SK-N-SH (cell line): Measurements from ENCODE around the gene SNX3. TPM values are rescaled to one million over a fixed set of nuclear protein-coding genes. Genes with fewer than 3 reads are reported as not detected.

Experiments
- CTCF ChIA-PET: fragments of 300-600, 350-600 bp; formaldehyde crosslinking; extraction: SDS; loops from one replicate; lab custom pipeline; 2021; lab: Yijun Ruan, JAX
- POLR2A ChIA-PET: fragments of 350-600 bp; sonication (Branson Sonifier 250); formaldehyde crosslinking; extraction: SDS; loops from one replicate; lab custom pipeline; 2020; ENCODE audit warnings: antibody characterized with exemption, inconsistent platforms; lab: Yijun Ruan, JAX
- DNase-seq: peaks from one replicate; pipeline ENCODE4 v3.0.0; 2012
- H2AFZ ChIP-seq: fragments of 200-600 bp; sonication (generic); 2 replicates; pipeline ENCODE4 v1.8.1; 2016; ENCODE audit warnings: antibody characterized with exemption, mild to moderate bottlenecking, low read depth
- H3F3A ChIP-seq: fragments of 200-600 bp; sonication (generic); replicated peaks from 2 replicates; pipeline ENCODE3; 2016; ENCODE audit warnings: antibody characterized with exemption, mild to moderate bottlenecking; ENCODE audit not compliant: insufficient read depth
- H3K27ac ChIP-seq, 2 experiments: fragments of 200-500 bp in 1 of 2; fragments of 200-600 bp in 1 of 2; sonication (Bioruptor generic) in 1 of 2; sonication (generic), shearing (Covaris generic) in 1 of 2; 2 replicates each; pipeline versions ENCODE4 v1.5.1 to v1.6.1; 2014 to 2016; ENCODE audit warnings: low read depth in 2 of 2, inconsistent platforms in 1 of 2, low read length in 1 of 2, mild to moderate bottlenecking in 1 of 2, mixed read lengths in 1 of 2
- H3K27me3 ChIP-seq: fragments of 200-600 bp; sonication (generic), shearing (Covaris generic); 2 replicates; pipeline ENCODE4 v1.6.1; 2016; ENCODE audit warnings: mixed run types; ENCODE audit not compliant: insufficient read depth
- H3K36me3 ChIP-seq, 2 experiments: fragments of 200-500 bp in 1 of 2; fragments of 200-600 bp in 1 of 2; sonication (Bioruptor generic) in 1 of 2; sonication (generic) in 1 of 2; replicated peaks in 1 of 2; 2 replicates each; pipeline versions ENCODE3 to v1.5.1; 2014 to 2016; ENCODE audit warnings: low read length in 1 of 2, mild to moderate bottlenecking in 1 of 2; ENCODE audit not compliant: insufficient read depth in 2 of 2, control insufficient read depth in 1 of 2
- H3K4me1 ChIP-seq, 2 experiments: fragments of 200-500 bp in 1 of 2; fragments of 200-600 bp in 1 of 2; sonication (Bioruptor generic) in 1 of 2; sonication (generic), shearing (Covaris generic) in 1 of 2; 2 replicates each; pipeline versions ENCODE4 v1.5.1 to v1.6.1; 2014 to 2016; ENCODE audit warnings: low read depth in 1 of 2, low read length in 1 of 2, mixed run types in 1 of 2; ENCODE audit not compliant: insufficient read depth in 2 of 2, control insufficient read depth in 1 of 2
- H3K4me2 ChIP-seq: fragments of 200-600 bp; sonication (generic), shearing (Covaris generic); 2 replicates; pipeline ENCODE4 v1.6.1; 2017; ENCODE audit warnings: mixed run types
- H3K4me3 ChIP-seq, 2 experiments: fragments of 200-500 bp in 1 of 2; fragments of 200-600 bp in 1 of 2; sonication (Bioruptor generic) in 1 of 2; sonication (generic), shearing (Covaris generic) in 1 of 2; 2 replicates each; pipeline versions ENCODE4 v1.5.1 to v1.8.1; 2014 to 2016; ENCODE audit warnings: low read depth in 2 of 2, inconsistent platforms in 1 of 2, low read length in 1 of 2, mild to moderate bottlenecking in 1 of 2, mixed read lengths in 1 of 2, moderate library complexity in 1 of 2
- H3K79me2 ChIP-seq: fragments of 200-600 bp; sonication (generic); 2 replicates; pipeline ENCODE4 v1.8.1; 2017; ENCODE audit warnings: mild to moderate bottlenecking; ENCODE audit not compliant: insufficient read depth
- H3K9ac ChIP-seq: fragments of 200-600 bp; sonication (generic); 2 replicates; pipeline ENCODE4 v1.6.1; 2017; ENCODE audit warnings: mixed run types
- H3K9me2 ChIP-seq: fragments of 200-600 bp; sonication (generic); 2 replicates; pipeline ENCODE4 v1.6.1; 2017; ENCODE audit warnings: mixed run types
- H3K9me3 ChIP-seq: fragments of 200-600 bp; sonication (generic); 2 replicates; pipeline ENCODE4 v1.6.1; 2017; ENCODE audit warnings: mixed run types, mild to moderate bottlenecking, moderate library complexity
- H4K20me1 ChIP-seq: fragments of 200-600 bp; sonication (generic); 2 replicates; pipeline ENCODE4 v1.6.1; 2017; ENCODE audit warnings: mild to moderate bottlenecking, mixed run types; ENCODE audit not compliant: insufficient read depth
- CHD2 ChIP-seq: fragments of 150-350 bp; IDR thresholded peaks from 2 replicates; pipeline ENCODE4 v1.6.1; 2018; ENCODE audit warnings: low read length; ENCODE audit not compliant: partially characterized antibody
- ELF1 ChIP-seq: IDR thresholded peaks from 2 replicates; pipeline ENCODE4 v1.4.0; 2012
- EP300 ChIP-seq, 2 experiments: IDR thresholded peaks; 2 replicates each; pipeline versions ENCODE4 v1.4.0 to v1.6.1; 2012; ENCODE audit warnings: borderline replicate concordance in 1 of 2, low read depth in 1 of 2, low read length in 1 of 2
- FOXJ3 ChIP-seq: sonication (generic); formaldehyde crosslinking; IDR thresholded peaks from 2 replicates; pipeline ENCODE4 v1.5.1; 2020; ENCODE audit warnings: mild to moderate bottlenecking, missing genetic modification reagents
- FOXM1 ChIP-seq: IDR thresholded peaks from 2 replicates; pipeline ENCODE4 v1.4.0; 2012; ENCODE audit warnings: low read depth, mild to moderate bottlenecking
- GABPA ChIP-seq: IDR thresholded peaks from 2 replicates; pipeline ENCODE4 v1.4.0; 2012; ENCODE audit warnings: low read depth, mild to moderate bottlenecking
- GATA2 ChIP-seq: sonication (generic); formaldehyde crosslinking; IDR thresholded peaks from 2 replicates; pipeline ENCODE4 v1.5.0; 2020; ENCODE audit warnings: mild to moderate bottlenecking, missing genetic modification reagents
- MXI1 ChIP-seq: IDR thresholded peaks from 2 replicates; pipeline ENCODE4 v1.6.1; 2012; ENCODE audit warnings: mild to moderate bottlenecking, low read depth, low read length, improper control_type of control experiment
- NFIC ChIP-seq: IDR thresholded peaks from 2 replicates; pipeline ENCODE4 v1.4.0; 2012; ENCODE audit warnings: borderline replicate concordance
- NRF1 ChIP-seq: IDR thresholded peaks from 2 replicates; pipeline ENCODE4 v1.6.1; 2012; ENCODE audit warnings: low read depth, mild to moderate bottlenecking, low read length
- POLR2AphosphoS5 ChIP-seq: IDR thresholded peaks from 2 replicates; pipeline ENCODE4 v1.6.1; 2012; ENCODE audit warnings: low read depth, low read length
- RFX5 ChIP-seq: IDR thresholded peaks from 2 replicates; pipeline ENCODE4 v1.6.1; 2012; ENCODE audit warnings: mild to moderate bottlenecking, improper control_type of control experiment, low read length
- SIN3A ChIP-seq: IDR thresholded peaks from 2 replicates; pipeline ENCODE4 v1.6.1; 2012; ENCODE audit warnings: low read depth, mild to moderate bottlenecking, low read length, moderate library complexity, borderline replicate concordance
- TAF1 ChIP-seq: IDR thresholded peaks from 2 replicates; pipeline ENCODE4 v1.6.1; 2012; ENCODE audit warnings: low read depth, mild to moderate bottlenecking, low read length, moderate library complexity, borderline replicate concordance
- TEAD4 ChIP-seq: IDR thresholded peaks from 2 replicates; pipeline ENCODE4 v1.4.0; 2012; ENCODE audit warnings: mild to moderate bottlenecking, borderline replicate concordance; ENCODE audit not compliant: insufficient read depth
- YY1 ChIP-seq: IDR thresholded peaks from 2 replicates; pipeline ENCODE4 v1.4.0; 2012; ENCODE audit warnings: low read depth, mild to moderate bottlenecking
- WGBS: methylation state at CpG from one replicate; pipeline ENCODE4 v1.1.6; 2017; ENCODE audit warnings: low lambda C conversion rate; 5-methylcytosine and 5-hydroxymethylcytosine counted together
- polyA plus RNA-seq, 3 experiments: library from polyadenylated mRNA; depleted of rRNA; stranded (reverse); fragments of >200 nt; gene quantifications; 2 replicates each; pipeline ENCODE4 v1.2.3, GENCODE V29; 2012
- TF ChIP-seq, protein P1 (sequence below): IDR thresholded peaks from 2 replicates; pipeline ENCODE4 v1.4.0; 2012; ENCODE audit warnings: low read depth, borderline replicate concordance
- TF ChIP-seq, protein P2 (sequence below): IDR thresholded peaks from 2 replicates; pipeline ENCODE4 v1.4.0; 2012; ENCODE audit warnings: low read depth
- TF ChIP-seq, protein P3 (sequence below): fragments of 150-350 bp; IDR thresholded peaks from 2 replicates; pipeline ENCODE4 v1.6.1; 2017; ENCODE audit warnings: antibody characterized with exemption, low read length, low read depth, borderline replicate concordance
- TF ChIP-seq, protein P4 (sequence below): fragments of 200-600 bp; sonication (generic); IDR thresholded peaks from 2 replicates; pipeline ENCODE4 v1.6.1; 2017; ENCODE audit warnings: antibody characterized with exemption, mild to moderate bottlenecking, moderate library complexity
- TF ChIP-seq, protein P5 (sequence below): IDR thresholded peaks from 2 replicates; pipeline ENCODE4; 2012
- TF ChIP-seq, protein P6 (sequence below): IDR thresholded peaks from 2 replicates; pipeline ENCODE4 v1.6.1; 2012; ENCODE audit warnings: mild to moderate bottlenecking, low read depth, low read length, moderate library complexity

Gene SNX3
- polyA plus RNA-seq (2012; rRNA removed) = 105 and 124 TPM in 2 replicates
- polyA plus RNA-seq (2012; cell fraction: cytosol; rRNA removed) = 174 and 261 TPM in 2 replicates
- 25.1 and 36.7 TPM in 2 replicates for polyA plus RNA-seq (2012; cell fraction: nucleus; rRNA removed)

DNA sequence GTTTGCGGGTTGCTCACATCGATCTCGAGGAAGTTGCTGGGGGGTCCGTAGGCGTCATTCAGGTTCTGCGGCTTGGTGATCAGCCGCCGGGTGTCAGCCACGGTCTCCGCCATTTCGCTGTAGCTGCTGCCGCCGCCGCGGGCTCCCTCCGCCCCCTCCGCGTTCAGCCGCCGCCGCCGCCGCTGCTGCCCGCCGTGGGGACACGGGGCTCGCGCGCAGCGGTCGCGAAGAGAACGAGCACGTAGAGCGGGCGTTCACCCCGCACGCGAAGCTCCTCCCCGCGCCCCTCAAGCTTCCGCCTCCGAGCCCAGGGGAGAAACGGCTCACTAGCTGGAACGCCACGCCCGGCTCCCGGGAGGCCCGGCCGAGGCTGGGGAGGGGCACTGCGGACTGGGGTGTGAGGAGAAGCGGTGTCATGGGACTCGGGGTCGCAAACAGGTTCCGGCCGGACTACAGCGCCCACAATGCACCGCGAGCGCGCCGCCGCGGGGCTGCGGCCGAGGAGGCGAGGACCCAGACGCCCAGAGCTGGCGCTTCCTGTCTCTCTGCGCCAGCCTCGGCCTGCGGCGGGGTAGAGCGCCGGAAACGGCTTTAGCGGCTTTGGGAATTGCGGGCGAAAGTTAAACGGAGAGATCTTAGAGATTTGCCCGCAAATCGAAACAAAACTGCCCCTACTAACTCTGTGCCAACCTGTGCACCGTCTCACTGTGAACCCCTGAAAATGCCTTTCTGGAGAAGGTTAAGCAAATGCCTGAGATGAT, at the start of gene SNX3:
TSS of gene SNX3 (minus strand) at position 232 of the 761 bp plus-strand sequence. CDS start at position 113, 119 bp downstream.
- 0% methylated on average over 20 of the region's 83 CpGs for WGBS

More for the DNA sequence above, at the start of gene SNX3:
- peak within 1 kb of the TSS; percentile 83 to 99 for H3K4me3 ChIP-seq
- peak within 1 kb of the TSS; percentile 91 for H3K9ac ChIP-seq
- H2AFZ ChIP-seq = peak within 1 kb of the TSS; percentile 98
- H3K4me1 ChIP-seq = peaks cover 5 to 8% of the 10 kb centered on the region in 2 experiments
- peaks cover 4% of the 10 kb centered on the region for H3F3A ChIP-seq
- TF ChIP-seq RFX5 (no peak), CHD2 (peak; percentile 43), FOXJ3 (no peak), MXI1 (peak; percentile 37; the same call in 1 of the 2 replicates), GATA2 (CRISPR knock-in tag) (peak; percentile 67), FOXM1 (no peak), NFIC (peak; percentile 14), GABPA (peak; percentile 79), TEAD4 (no peak), POLR2AphosphoS5 (peak; percentile 94), EP300 (IDR thresholded peaks at IDR 0.05; ENCODE audit: borderline replicate concordance in 1 of 2, low read depth in 1 of 2, low read length in 1 of 2) (peak in 1 of 2 experiments; percentile 17; a peak in 1 of 4 replicates), TAF1 (peak; percentile 92), ELF1 (peak; percentile 86), SIN3A (peak; percentile 24; the same call in 1 of the 2 replicates), YY1 (peak; percentile 13; the same call in 1 of the 2 replicates), NRF1 (peak; percentile 35; the same call in 1 of the 2 replicates)
- TF ChIP-seq, protein P1, sequence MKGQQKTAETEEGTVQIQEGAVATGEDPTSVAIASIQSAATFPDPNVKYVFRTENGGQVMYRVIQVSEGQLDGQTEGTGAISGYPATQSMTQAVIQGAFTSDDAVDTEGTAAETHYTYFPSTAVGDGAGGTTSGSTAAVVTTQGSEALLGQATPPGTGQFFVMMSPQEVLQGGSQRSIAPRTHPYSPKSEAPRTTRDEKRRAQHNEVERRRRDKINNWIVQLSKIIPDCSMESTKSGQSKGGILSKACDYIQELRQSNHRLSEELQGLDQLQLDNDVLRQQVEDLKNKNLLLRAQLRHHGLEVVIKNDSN = 0 out of 2 replicates have a peak, but pooled peaks have one; percentile 8
- TF ChIP-seq, protein P2, sequence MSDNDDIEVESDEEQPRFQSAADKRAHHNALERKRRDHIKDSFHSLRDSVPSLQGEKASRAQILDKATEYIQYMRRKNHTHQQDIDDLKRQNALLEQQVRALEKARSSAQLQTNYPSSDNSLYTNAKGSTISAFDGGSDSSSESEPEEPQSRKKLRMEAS = peak; percentile 72
- TF ChIP-seq, protein P3, sequence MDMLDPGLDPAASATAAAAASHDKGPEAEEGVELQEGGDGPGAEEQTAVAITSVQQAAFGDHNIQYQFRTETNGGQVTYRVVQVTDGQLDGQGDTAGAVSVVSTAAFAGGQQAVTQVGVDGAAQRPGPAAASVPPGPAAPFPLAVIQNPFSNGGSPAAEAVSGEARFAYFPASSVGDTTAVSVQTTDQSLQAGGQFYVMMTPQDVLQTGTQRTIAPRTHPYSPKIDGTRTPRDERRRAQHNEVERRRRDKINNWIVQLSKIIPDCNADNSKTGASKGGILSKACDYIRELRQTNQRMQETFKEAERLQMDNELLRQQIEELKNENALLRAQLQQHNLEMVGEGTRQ = no peak
- TF ChIP-seq, protein P4, sequence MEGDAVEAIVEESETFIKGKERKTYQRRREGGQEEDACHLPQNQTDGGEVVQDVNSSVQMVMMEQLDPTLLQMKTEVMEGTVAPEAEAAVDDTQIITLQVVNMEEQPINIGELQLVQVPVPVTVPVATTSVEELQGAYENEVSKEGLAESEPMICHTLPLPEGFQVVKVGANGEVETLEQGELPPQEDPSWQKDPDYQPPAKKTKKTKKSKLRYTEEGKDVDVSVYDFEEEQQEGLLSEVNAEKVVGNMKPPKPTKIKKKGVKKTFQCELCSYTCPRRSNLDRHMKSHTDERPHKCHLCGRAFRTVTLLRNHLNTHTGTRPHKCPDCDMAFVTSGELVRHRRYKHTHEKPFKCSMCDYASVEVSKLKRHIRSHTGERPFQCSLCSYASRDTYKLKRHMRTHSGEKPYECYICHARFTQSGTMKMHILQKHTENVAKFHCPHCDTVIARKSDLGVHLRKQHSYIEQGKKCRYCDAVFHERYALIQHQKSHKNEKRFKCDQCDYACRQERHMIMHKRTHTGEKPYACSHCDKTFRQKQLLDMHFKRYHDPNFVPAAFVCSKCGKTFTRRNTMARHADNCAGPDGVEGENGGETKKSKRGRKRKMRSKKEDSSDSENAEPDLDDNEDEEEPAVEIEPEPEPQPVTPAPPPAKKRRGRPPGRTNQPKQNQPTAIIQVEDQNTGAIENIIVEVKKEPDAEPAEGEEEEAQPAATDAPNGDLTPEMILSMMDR = 0 out of 2 replicates have a peak, but pooled peaks have one; percentile 19
- TF ChIP-seq, protein P5, sequence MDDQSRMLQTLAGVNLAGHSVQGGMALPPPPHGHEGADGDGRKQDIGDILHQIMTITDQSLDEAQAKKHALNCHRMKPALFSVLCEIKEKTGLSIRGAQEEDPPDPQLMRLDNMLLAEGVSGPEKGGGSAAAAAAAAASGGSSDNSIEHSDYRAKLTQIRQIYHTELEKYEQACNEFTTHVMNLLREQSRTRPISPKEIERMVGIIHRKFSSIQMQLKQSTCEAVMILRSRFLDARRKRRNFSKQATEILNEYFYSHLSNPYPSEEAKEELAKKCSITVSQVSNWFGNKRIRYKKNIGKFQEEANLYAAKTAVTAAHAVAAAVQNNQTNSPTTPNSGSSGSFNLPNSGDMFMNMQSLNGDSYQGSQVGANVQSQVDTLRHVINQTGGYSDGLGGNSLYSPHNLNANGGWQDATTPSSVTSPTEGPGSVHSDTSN = peak; percentile 8; the same call in 1 of the 2 replicates
- TF ChIP-seq, protein P6, sequence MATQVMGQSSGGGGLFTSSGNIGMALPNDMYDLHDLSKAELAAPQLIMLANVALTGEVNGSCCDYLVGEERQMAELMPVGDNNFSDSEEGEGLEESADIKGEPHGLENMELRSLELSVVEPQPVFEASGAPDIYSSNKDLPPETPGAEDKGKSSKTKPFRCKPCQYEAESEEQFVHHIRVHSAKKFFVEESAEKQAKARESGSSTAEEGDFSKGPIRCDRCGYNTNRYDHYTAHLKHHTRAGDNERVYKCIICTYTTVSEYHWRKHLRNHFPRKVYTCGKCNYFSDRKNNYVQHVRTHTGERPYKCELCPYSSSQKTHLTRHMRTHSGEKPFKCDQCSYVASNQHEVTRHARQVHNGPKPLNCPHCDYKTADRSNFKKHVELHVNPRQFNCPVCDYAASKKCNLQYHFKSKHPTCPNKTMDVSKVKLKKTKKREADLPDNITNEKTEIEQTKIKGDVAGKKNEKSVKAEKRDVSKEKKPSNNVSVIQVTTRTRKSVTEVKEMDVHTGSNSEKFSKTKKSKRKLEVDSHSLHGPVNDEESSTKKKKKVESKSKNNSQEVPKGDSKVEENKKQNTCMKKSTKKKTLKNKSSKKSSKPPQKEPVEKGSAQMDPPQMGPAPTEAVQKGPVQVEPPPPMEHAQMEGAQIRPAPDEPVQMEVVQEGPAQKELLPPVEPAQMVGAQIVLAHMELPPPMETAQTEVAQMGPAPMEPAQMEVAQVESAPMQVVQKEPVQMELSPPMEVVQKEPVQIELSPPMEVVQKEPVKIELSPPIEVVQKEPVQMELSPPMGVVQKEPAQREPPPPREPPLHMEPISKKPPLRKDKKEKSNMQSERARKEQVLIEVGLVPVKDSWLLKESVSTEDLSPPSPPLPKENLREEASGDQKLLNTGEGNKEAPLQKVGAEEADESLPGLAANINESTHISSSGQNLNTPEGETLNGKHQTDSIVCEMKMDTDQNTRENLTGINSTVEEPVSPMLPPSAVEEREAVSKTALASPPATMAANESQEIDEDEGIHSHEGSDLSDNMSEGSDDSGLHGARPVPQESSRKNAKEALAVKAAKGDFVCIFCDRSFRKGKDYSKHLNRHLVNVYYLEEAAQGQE = 0 out of 2 replicates have a peak, but pooled peaks have one; percentile 33
- H3K9me3 ChIP-seq = no peaks in the 10 kb centered on the region
- peaks cover 49% of the 10 kb centered on the region for H3K79me2 ChIP-seq
- H3K9me2 ChIP-seq = no peaks in the 10 kb centered on the region
- ChIA-PET POLR2A (interaction anchor here (0.6 to 1.9 kb wide), 7 partner anchors 10 to 230 kb away, joined by 3 to 12 read pairs (median 3); partner anchors contain the start of gene AFG1L), CTCF (interaction anchor here (0.7 to 2.1 kb wide), 9 partner anchors 10 to 633 kb away, joined by 3 to 10 read pairs (median 3); partner anchors contain the start of gene AFG1L)
- no peaks in the 10 kb centered on the region; the same call in 1 of the 2 replicates for H4K20me1 ChIP-seq
- H3K36me3 ChIP-seq = peaks cover 0 to under 1% of the 10 kb centered on the region in 2 experiments
- H3K4me2 ChIP-seq = peak within 1 kb of the TSS; percentile 97
- no peaks in the 10 kb centered on the region for H3K27me3 ChIP-seq
- peak; percentile 98 for DNase-seq
- H3K27ac ChIP-seq = peak within 1 kb of the TSS; percentile 85 to 95
